Measurements from ENCODE around the gene CCND1. TPM values are rescaled to one million over a fixed set of nuclear protein-coding genes. Genes with fewer than 3 reads are reported as not detected.

Gene CCND1
- total and polyA plus RNA-seq, 2 donors (not counting 1 experiment from before 2014, with no cell fraction given) = 322 to 548 TPM

- no peaks in the 10 kb centered on the region for H3K9me3 ChIP-seq (ENCODE audit: control insufficient read depth, insufficient read depth, low read depth, low read length)
- H3K4me2 ChIP-seq (ENCODE audit: extremely low read depth, insufficient read depth, low read length) = peak overlapping the region; percentile 89
- H3K79me2 ChIP-seq (ENCODE audit: control insufficient read depth, insufficient read depth, low read length) = peaks cover 28% of the 10 kb centered on the region
- H4K20me1 ChIP-seq (ENCODE audit: control insufficient read depth, extremely low read depth, insufficient read depth, low read length) = no peaks in the 10 kb centered on the region
- peaks cover 7% of the 10 kb centered on the region for H3K4me1 ChIP-seq (ENCODE audit: control insufficient read depth, extremely low read depth, insufficient read depth, low read length)
- H3K27ac ChIP-seq (ENCODE audit: insufficient read depth, low read length) = peak overlapping the region; percentile 93
- peaks cover 2% of the 10 kb centered on the region for H3K36me3 ChIP-seq (ENCODE audit: control insufficient read depth, insufficient read depth, low read length)
- H3K9ac ChIP-seq (ENCODE audit: insufficient read depth, low read length) = peak overlapping the region; percentile 88
- TF ChIP-seq CTCF (conservative IDR thresholded peaks at IDR 0.05 in 1 of 2, IDR thresholded peaks at IDR 0.05 in 1 of 2; ENCODE audit: low read depth in 1 of 2, low read length in 2 of 2) (no peak), EZH2 (IDR thresholded peaks at IDR 0.05; ENCODE audit: low read length, missing control alignments) (no peak)
- peak overlapping the region; percentile 24 for H2AFZ ChIP-seq (ENCODE audit: low read length)
- DNase-seq (ENCODE audit: low read depth in 2 of 2) = peak; percentile 78 to 82
- H3K27me3 ChIP-seq (ENCODE audit: control insufficient read depth, insufficient read depth, low read length) = no peaks in the 10 kb centered on the region
- H3K4me3 ChIP-seq (replicated peaks in 1 of 4; ENCODE audit: control extremely low read depth in 1 of 4, insufficient read depth in 1 of 4, low read depth in 3 of 4, low read length in 4 of 4) = peak overlapping the region; percentile 43 to 98 (median 76)
These were observed 2.8 kb upstream of the CCND1 start for GRCh38 chr11:69637941-69638871.

GRCh38 chr11:69638941-69639681, 1.8 kb upstream of the CCND1 start:
- DNase-seq (ENCODE audit: low read depth in 2 of 2) = peak; percentile 97
- Histone ChIP-seq H3K9me3 (ENCODE audit: control insufficient read depth, insufficient read depth, low read depth, low read length) (no peaks in the 10 kb centered on the region), H3K9ac (ENCODE audit: insufficient read depth, low read length) (peak overlapping the region; percentile 88), H3K79me2 (ENCODE audit: control insufficient read depth, insufficient read depth, low read length) (peaks cover 37% of the 10 kb centered on the region), H2AFZ (ENCODE audit: low read length) (no peak overlapping the region), H3K4me3 (replicated peaks in 1 of 4; ENCODE audit: control extremely low read depth in 1 of 4, insufficient read depth in 1 of 4, low read depth in 3 of 4, low read length in 4 of 4) (peak overlapping the region; percentile 61 to 98 (median 76)), H4K20me1 (ENCODE audit: control insufficient read depth, extremely low read depth, insufficient read depth, low read length) (peaks cover 2% of the 10 kb centered on the region), H3K4me2 (ENCODE audit: extremely low read depth, insufficient read depth, low read length) (peak overlapping the region; percentile 89), H3K27ac (ENCODE audit: insufficient read depth, low read length) (peak overlapping the region; percentile 93), H3K27me3 (ENCODE audit: control insufficient read depth, insufficient read depth, low read length) (no peaks in the 10 kb centered on the region), H3K36me3 (ENCODE audit: control insufficient read depth, insufficient read depth, low read length) (peaks cover 9% of the 10 kb centered on the region), H3K4me1 (ENCODE audit: control insufficient read depth, extremely low read depth, insufficient read depth, low read length) (peaks cover 11% of the 10 kb centered on the region)
- TF ChIP-seq EZH2 (IDR thresholded peaks at IDR 0.05; ENCODE audit: low read length, missing control alignments) (no peak), CTCF (conservative IDR thresholded peaks at IDR 0.05 in 1 of 2, IDR thresholded peaks at IDR 0.05 in 1 of 2; ENCODE audit: low read depth in 1 of 2, low read length in 2 of 2) (no peak)

GRCh38 chr11:69639831-69640230, 1.1 kb upstream of the CCND1 start:
- H3K9ac ChIP-seq (ENCODE audit: insufficient read depth, low read length) = peak overlapping the region; percentile 88
- peaks cover 2% of the 10 kb centered on the region for H4K20me1 ChIP-seq (ENCODE audit: control insufficient read depth, extremely low read depth, insufficient read depth, low read length)
- H3K27ac ChIP-seq (ENCODE audit: insufficient read depth, low read length) = peak overlapping the region; percentile 93
- no peaks in the 10 kb centered on the region for H3K27me3 ChIP-seq (ENCODE audit: control insufficient read depth, insufficient read depth, low read length)
- DNase-seq (ENCODE audit: low read depth in 2 of 2) = no peak
- peak overlapping the region; percentile 61 to 98 (median 76) for H3K4me3 ChIP-seq (replicated peaks in 1 of 4; ENCODE audit: control extremely low read depth in 1 of 4, insufficient read depth in 1 of 4, low read depth in 3 of 4, low read length in 4 of 4)
- peak overlapping the region; percentile 73 for H3K4me2 ChIP-seq (ENCODE audit: extremely low read depth, insufficient read depth, low read length)
- peaks cover 45% of the 10 kb centered on the region for H3K79me2 ChIP-seq (ENCODE audit: control insufficient read depth, insufficient read depth, low read length)
- peaks cover 15% of the 10 kb centered on the region for H3K4me1 ChIP-seq (ENCODE audit: control insufficient read depth, extremely low read depth, insufficient read depth, low read length)
- H2AFZ ChIP-seq (ENCODE audit: low read length) = no peak overlapping the region
- no peaks in the 10 kb centered on the region for H3K9me3 ChIP-seq (ENCODE audit: control insufficient read depth, insufficient read depth, low read depth, low read length)
- peaks cover 13% of the 10 kb centered on the region for H3K36me3 ChIP-seq (ENCODE audit: control insufficient read depth, insufficient read depth, low read length)
- TF ChIP-seq CTCF (conservative IDR thresholded peaks at IDR 0.05 in 1 of 2, IDR thresholded peaks at IDR 0.05 in 1 of 2; ENCODE audit: low read depth in 1 of 2, low read length in 2 of 2) = no peak
- no peak for TF ChIP-seq EZH2 (IDR thresholded peaks at IDR 0.05; ENCODE audit: low read length, missing control alignments)
